OCI-LY7 (cell line): ENCODE results near the gene SLC35E2B.

Experiments used
- EZH2phosphoT487 ChIP-seq: fragments of 200-600 bp; sonication (generic); IDR thresholded peaks from 2 replicates; pipeline ENCODE4 v1.6.1; 2018; ENCODE audit warnings: low read depth, borderline replicate concordance, mild to moderate bottlenecking, mixed run types, antibody characterized with exemption, low read length, moderate library complexity, mixed read lengths
- TF ChIP-seq, protein P1 (sequence below): fragments of 200-600 bp; sonication (generic); conservative IDR thresholded peaks from 2 replicates; pipeline ENCODE4 v1.5.1; 2014; ENCODE audit warnings: mild to moderate bottlenecking, antibody characterized with exemption, low read length, moderate library complexity, mixed read lengths

DNA sequence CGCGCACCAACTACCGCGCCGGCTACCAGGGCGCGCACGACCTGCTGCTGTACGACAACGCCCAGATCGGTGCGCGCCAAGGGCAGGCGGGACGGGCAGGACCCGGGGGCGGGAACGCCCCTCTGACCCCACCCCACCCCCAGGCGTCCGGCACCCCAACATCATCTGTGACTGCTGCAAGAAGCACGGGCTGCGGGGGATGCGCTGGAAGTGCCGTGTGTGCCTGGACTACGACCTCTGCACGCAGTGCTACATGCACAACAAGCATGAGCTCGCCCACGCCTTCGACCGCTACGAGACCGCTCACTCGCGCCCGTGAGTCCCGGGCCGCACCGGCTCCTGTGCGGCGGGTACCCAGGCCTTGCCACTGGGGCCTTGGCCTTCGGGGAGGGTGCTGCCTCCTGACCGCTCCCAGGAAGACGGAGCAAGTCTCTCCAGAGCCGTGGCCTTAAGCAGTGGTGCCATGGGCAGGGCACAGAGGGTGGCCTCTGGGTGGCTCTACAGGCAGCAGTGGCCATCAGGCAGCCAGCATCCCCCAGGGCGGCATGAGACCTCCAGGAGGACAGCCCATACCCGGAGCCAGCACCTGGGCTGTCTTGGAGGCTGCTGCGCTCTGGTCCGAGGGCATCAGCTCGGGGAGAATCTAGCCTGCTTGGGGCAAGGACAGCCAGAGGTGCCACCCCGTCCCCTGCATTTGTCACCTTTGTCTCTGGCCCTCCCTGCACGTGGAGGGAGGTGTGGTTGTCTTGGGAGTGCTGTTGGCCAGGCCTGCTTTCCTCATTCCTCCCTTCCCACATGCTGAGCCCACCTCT is 68.8 kb downstream of the SLC35E2B start:
- TF ChIP-seq, protein P1, sequence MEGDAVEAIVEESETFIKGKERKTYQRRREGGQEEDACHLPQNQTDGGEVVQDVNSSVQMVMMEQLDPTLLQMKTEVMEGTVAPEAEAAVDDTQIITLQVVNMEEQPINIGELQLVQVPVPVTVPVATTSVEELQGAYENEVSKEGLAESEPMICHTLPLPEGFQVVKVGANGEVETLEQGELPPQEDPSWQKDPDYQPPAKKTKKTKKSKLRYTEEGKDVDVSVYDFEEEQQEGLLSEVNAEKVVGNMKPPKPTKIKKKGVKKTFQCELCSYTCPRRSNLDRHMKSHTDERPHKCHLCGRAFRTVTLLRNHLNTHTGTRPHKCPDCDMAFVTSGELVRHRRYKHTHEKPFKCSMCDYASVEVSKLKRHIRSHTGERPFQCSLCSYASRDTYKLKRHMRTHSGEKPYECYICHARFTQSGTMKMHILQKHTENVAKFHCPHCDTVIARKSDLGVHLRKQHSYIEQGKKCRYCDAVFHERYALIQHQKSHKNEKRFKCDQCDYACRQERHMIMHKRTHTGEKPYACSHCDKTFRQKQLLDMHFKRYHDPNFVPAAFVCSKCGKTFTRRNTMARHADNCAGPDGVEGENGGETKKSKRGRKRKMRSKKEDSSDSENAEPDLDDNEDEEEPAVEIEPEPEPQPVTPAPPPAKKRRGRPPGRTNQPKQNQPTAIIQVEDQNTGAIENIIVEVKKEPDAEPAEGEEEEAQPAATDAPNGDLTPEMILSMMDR: no peak
- no peak for TF ChIP-seq EZH2phosphoT487
